ENCODE results near the gene ZC3HAV1.

GRCh38 chr7:139152149-139152548, 42.6 kb upstream of the ZC3HAV1 start:
- TF ChIP-seq CTCF (IDR thresholded peaks at IDR 0.05; ENCODE audit: low read length), result no peak
- no peak for TF ChIP-seq EZH2 (optimal IDR thresholded peaks at IDR 0.05; ENCODE audit: low read depth, low read length)

Measured in MM.1S (cell line).